HEK293 (cell line): ENCODE results near the gene ICAM1.
A peak's percentile ranks its signal among the peaks of the same experiment; 100 is the strongest.

ENCODE experiments used
- GLI2 ChIP-seq: fragments of 450-650 bp; formaldehyde crosslinking; IDR thresholded peaks from 2 replicates; pipeline ENCODE4; 2017; ENCODE audit warnings: missing biosample characterization, missing genetic modification characterization, low read depth, borderline replicate concordance
- GLI4 ChIP-seq: fragments of 450-650 bp; formaldehyde crosslinking; IDR thresholded peaks from 2 replicates; pipeline ENCODE4 v1.5.1; 2016; ENCODE audit warnings: missing biosample characterization, missing genetic modification characterization
- KLF1 ChIP-seq: fragments of 450-650 bp; formaldehyde crosslinking; IDR thresholded peaks from 2 replicates; pipeline ENCODE4 v1.5.1; 2016; ENCODE audit warnings: missing biosample characterization, missing genetic modification characterization
- KLF16 ChIP-seq: fragments of 450-650 bp; formaldehyde crosslinking; IDR thresholded peaks from 2 replicates; pipeline ENCODE4 v1.5.1; 2017; ENCODE audit warnings: missing biosample characterization, missing genetic modification characterization
- KLF8 ChIP-seq: fragments of 450-650 bp; formaldehyde crosslinking; IDR thresholded peaks from 2 replicates; pipeline ENCODE4 v1.5.1; 2016; ENCODE audit warnings: missing biosample characterization, missing genetic modification characterization
- ZFHX2 ChIP-seq: fragments of 450-650 bp; formaldehyde crosslinking; conservative IDR thresholded peaks from 2 replicates; pipeline ENCODE4 v1.5.1; 2016; ENCODE audit warnings: missing biosample characterization, missing genetic modification characterization
- ZNF132 ChIP-seq: fragments of 450-650 bp; formaldehyde crosslinking; IDR thresholded peaks from 2 replicates; pipeline ENCODE4 v1.5.1; 2017; ENCODE audit warnings: missing biosample characterization, missing genetic modification characterization, borderline replicate concordance
- ZNF19 ChIP-seq: fragments of 450-650 bp; formaldehyde crosslinking; IDR thresholded peaks from 2 replicates; pipeline ENCODE4; 2016; ENCODE audit warnings: missing biosample characterization, missing genetic modification characterization, low read depth
- ZNF211 ChIP-seq: fragments of 450-650 bp; formaldehyde crosslinking; IDR thresholded peaks from 2 replicates; pipeline ENCODE4 v1.5.1; 2016; ENCODE audit warnings: low read depth, missing biosample characterization, missing genetic modification characterization
- ZNF23 ChIP-seq: fragments of 450-650 bp; formaldehyde crosslinking; IDR thresholded peaks from 2 replicates; pipeline ENCODE4 v1.5.1; 2016; ENCODE audit warnings: missing biosample characterization, missing genetic modification characterization, borderline replicate concordance
- ZNF433 ChIP-seq: fragments of 450-650 bp; formaldehyde crosslinking; IDR thresholded peaks from 2 replicates; pipeline ENCODE4 v1.5.1; 2016; ENCODE audit warnings: missing biosample characterization, missing genetic modification characterization, low read depth
- ZNF501 ChIP-seq: fragments of 450-650 bp; formaldehyde crosslinking; IDR thresholded peaks from 2 replicates; pipeline ENCODE4 v1.5.1; 2016; ENCODE audit warnings: missing biosample characterization, missing genetic modification characterization
- ZNF521 ChIP-seq: fragments of 450-650 bp; formaldehyde crosslinking; IDR thresholded peaks from 2 replicates; pipeline ENCODE4 v1.5.1; 2017; ENCODE audit warnings: missing biosample characterization, mild to moderate bottlenecking, missing genetic modification characterization
- ZNF544 ChIP-seq: fragments of 450-650 bp; formaldehyde crosslinking; IDR thresholded peaks from 2 replicates; pipeline ENCODE4 v1.5.0; 2017; ENCODE audit warnings: missing biosample characterization, missing genetic modification characterization
- ZNF549 ChIP-seq: fragments of 450-650 bp; IDR thresholded peaks from 2 replicates; pipeline ENCODE4 v1.5.1; 2018; ENCODE audit warnings: missing biosample characterization, missing genetic modification characterization, mild to moderate bottlenecking, inconsistent platforms, moderate library complexity
- ZNF561 ChIP-seq: fragments of 450-650 bp; IDR thresholded peaks from 2 replicates; pipeline ENCODE4 v1.5.1; 2018; ENCODE audit warnings: missing biosample characterization, missing genetic modification characterization, borderline replicate concordance
- ZNF600 ChIP-seq: fragments of 450-650 bp; formaldehyde crosslinking; IDR thresholded peaks from 2 replicates; pipeline ENCODE4 v1.5.1; 2016; ENCODE audit warnings: missing biosample characterization, missing genetic modification characterization
- ZNF621 ChIP-seq: fragments of 450-650 bp; formaldehyde crosslinking; IDR thresholded peaks from 2 replicates; pipeline ENCODE4 v1.5.1; 2017; ENCODE audit warnings: missing biosample characterization, missing genetic modification characterization
- ZNF837 ChIP-seq: fragments of 450-650 bp; formaldehyde crosslinking; IDR thresholded peaks from 2 replicates; pipeline ENCODE4 v1.5.1; 2016; ENCODE audit warnings: missing biosample characterization, missing genetic modification characterization
- TF ChIP-seq, protein P1 (sequence below): fragments of 450-650 bp; formaldehyde crosslinking; IDR thresholded peaks from 2 replicates; pipeline ENCODE4 v1.5.1; 2016; ENCODE audit warnings: missing biosample characterization, missing genetic modification characterization
- TF ChIP-seq, protein P2 (sequence below): fragments of 450-650 bp; formaldehyde crosslinking; IDR thresholded peaks from 2 replicates; pipeline ENCODE4 v1.5.1; 2016; ENCODE audit warnings: missing biosample characterization, missing genetic modification characterization
- TF ChIP-seq, protein P3 (sequence below): fragments of 450-650 bp; formaldehyde crosslinking; IDR thresholded peaks from 2 replicates; pipeline ENCODE4 v1.5.1; 2016; ENCODE audit warnings: missing biosample characterization, missing genetic modification characterization
- TF ChIP-seq, protein P4 (sequence below): fragments of 450-650 bp; formaldehyde crosslinking; IDR thresholded peaks from 2 replicates; pipeline ENCODE4 v1.5.1; 2017; ENCODE audit warnings: missing biosample characterization, missing genetic modification characterization
- TF ChIP-seq, protein P5 (sequence below): fragments of 450-650 bp; formaldehyde crosslinking; IDR thresholded peaks from 2 replicates; pipeline ENCODE4 v1.5.1; 2016; ENCODE audit warnings: missing biosample characterization, missing genetic modification characterization
- TF ChIP-seq, protein P6 (sequence below): fragments of 450-650 bp; formaldehyde crosslinking; IDR thresholded peaks from 2 replicates; pipeline ENCODE4 v1.5.1; 2017; ENCODE audit warnings: missing biosample characterization, missing genetic modification characterization

ICAM1 gene

DNA sequence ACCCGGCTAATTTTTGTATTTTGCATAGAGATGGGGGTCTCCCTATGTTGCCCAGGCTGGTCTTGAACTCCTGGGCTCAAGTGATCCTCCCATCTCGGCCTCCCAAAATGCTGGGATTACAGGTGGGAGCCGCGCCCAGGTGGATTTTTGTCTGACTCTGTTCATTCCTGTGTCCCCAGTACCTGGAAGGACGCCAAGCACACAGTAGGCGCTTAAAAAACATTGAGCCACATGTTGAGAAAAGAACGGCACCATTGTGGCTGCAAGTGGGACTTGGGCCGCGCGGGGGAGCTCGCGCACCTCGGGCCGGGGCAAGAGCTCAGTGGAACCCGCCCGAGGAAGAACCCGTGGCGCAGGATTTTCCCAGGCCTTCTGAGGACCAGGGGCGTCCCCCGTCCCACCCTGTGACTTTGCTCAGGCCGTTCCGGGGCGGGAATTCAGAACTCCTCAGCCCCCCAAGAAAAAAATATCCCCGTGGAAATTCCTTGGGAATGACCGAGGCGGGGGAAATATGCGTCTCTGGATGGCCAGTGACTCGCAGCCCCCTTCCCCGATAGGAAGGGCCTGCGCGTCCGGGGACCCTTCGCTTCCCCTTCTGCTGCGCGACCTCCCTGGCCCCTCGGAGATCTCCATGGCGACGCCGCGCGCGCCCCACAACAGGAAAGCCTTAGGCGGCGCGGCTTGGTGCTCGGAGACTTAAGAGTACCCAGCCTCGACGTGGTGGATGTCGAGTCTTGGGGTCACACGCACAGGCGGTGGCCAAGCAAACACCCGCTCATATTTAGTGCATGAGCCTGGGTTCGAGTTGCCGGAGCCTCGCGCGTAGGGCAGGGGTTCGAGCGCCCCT lies 1.4 kb upstream of the ICAM1 start (continued):
- no peak for TF ChIP-seq ZNF544 (tag by site-specific recombination)
- TF ChIP-seq ZNF837 = no peak
- TF ChIP-seq, protein P1, sequence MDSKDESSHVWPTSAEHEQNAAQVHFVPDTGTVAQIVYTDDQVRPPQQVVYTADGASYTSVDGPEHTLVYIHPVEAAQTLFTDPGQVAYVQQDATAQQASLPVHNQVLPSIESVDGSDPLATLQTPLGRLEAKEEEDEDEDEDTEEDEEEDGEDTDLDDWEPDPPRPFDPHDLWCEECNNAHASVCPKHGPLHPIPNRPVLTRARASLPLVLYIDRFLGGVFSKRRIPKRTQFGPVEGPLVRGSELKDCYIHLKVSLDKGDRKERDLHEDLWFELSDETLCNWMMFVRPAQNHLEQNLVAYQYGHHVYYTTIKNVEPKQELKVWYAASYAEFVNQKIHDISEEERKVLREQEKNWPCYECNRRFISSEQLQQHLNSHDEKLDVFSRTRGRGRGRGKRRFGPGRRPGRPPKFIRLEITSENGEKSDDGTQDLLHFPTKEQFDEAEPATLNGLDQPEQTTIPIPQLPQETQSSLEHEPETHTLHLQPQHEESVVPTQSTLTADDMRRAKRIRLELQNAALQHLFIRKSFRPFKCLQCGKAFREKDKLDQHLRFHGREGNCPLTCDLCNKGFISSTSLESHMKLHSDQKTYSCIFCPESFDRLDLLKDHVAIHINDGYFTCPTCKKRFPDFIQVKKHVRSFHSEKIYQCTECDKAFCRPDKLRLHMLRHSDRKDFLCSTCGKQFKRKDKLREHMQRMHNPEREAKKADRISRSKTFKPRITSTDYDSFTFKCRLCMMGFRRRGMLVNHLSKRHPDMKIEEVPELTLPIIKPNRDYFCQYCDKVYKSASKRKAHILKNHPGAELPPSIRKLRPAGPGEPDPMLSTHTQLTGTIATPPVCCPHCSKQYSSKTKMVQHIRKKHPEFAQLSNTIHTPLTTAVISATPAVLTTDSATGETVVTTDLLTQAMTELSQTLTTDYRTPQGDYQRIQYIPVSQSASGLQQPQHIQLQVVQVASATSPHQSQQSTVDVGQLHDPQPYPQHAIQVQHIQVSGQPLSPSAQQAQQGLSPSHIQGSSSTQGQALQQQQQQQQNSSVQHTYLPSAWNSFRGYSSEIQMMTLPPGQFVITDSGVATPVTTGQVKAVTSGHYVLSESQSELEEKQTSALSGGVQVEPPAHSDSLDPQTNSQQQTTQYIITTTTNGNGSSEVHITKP (tag by site-specific recombination) = 0 out of 2 replicates have a peak, but pooled peaks have one; percentile 29
- TF ChIP-seq, protein P2, sequence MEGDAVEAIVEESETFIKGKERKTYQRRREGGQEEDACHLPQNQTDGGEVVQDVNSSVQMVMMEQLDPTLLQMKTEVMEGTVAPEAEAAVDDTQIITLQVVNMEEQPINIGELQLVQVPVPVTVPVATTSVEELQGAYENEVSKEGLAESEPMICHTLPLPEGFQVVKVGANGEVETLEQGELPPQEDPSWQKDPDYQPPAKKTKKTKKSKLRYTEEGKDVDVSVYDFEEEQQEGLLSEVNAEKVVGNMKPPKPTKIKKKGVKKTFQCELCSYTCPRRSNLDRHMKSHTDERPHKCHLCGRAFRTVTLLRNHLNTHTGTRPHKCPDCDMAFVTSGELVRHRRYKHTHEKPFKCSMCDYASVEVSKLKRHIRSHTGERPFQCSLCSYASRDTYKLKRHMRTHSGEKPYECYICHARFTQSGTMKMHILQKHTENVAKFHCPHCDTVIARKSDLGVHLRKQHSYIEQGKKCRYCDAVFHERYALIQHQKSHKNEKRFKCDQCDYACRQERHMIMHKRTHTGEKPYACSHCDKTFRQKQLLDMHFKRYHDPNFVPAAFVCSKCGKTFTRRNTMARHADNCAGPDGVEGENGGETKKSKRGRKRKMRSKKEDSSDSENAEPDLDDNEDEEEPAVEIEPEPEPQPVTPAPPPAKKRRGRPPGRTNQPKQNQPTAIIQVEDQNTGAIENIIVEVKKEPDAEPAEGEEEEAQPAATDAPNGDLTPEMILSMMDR = peak; percentile 93
- no peak for TF ChIP-seq ZNF23 (tag by site-specific recombination)
- peak; percentile 55; the same call in 1 of the 2 replicates for TF ChIP-seq KLF1
- TF ChIP-seq KLF16 = no peak
- peak; percentile 45; the same call in 1 of the 2 replicates for TF ChIP-seq KLF8 (tag by site-specific recombination)
- no peak for TF ChIP-seq ZNF621 (tag by site-specific recombination)
- no peak for TF ChIP-seq ZNF132 (tag by site-specific recombination)
- no peak for TF ChIP-seq GLI2
- TF ChIP-seq ZNF211 (tag by site-specific recombination) = no peak
- TF ChIP-seq ZNF549 (tag by site-specific recombination) = no peak
- TF ChIP-seq ZNF521 = no peak
- TF ChIP-seq ZFHX2 (tag by site-specific recombination) = no peak
- 0 out of 2 replicates have a peak, but pooled peaks have one; percentile 26 for TF ChIP-seq ZNF501 (tag by site-specific recombination)
- TF ChIP-seq, protein P3, sequence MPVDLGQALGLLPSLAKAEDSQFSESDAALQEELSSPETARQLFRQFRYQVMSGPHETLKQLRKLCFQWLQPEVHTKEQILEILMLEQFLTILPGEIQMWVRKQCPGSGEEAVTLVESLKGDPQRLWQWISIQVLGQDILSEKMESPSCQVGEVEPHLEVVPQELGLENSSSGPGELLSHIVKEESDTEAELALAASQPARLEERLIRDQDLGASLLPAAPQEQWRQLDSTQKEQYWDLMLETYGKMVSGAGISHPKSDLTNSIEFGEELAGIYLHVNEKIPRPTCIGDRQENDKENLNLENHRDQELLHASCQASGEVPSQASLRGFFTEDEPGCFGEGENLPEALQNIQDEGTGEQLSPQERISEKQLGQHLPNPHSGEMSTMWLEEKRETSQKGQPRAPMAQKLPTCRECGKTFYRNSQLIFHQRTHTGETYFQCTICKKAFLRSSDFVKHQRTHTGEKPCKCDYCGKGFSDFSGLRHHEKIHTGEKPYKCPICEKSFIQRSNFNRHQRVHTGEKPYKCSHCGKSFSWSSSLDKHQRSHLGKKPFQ (tag by site-specific recombination) = no peak
- TF ChIP-seq ZNF433 (tag by site-specific recombination) = no peak
- TF ChIP-seq, protein P4, sequence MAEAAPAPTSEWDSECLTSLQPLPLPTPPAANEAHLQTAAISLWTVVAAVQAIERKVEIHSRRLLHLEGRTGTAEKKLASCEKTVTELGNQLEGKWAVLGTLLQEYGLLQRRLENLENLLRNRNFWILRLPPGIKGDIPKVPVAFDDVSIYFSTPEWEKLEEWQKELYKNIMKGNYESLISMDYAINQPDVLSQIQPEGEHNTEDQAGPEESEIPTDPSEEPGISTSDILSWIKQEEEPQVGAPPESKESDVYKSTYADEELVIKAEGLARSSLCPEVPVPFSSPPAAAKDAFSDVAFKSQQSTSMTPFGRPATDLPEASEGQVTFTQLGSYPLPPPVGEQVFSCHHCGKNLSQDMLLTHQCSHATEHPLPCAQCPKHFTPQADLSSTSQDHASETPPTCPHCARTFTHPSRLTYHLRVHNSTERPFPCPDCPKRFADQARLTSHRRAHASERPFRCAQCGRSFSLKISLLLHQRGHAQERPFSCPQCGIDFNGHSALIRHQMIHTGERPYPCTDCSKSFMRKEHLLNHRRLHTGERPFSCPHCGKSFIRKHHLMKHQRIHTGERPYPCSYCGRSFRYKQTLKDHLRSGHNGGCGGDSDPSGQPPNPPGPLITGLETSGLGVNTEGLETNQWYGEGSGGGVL (tag by site-specific recombination) = peak; percentile 62
- TF ChIP-seq ZNF600 (tag by site-specific recombination) = no peak
- TF ChIP-seq, protein P5, sequence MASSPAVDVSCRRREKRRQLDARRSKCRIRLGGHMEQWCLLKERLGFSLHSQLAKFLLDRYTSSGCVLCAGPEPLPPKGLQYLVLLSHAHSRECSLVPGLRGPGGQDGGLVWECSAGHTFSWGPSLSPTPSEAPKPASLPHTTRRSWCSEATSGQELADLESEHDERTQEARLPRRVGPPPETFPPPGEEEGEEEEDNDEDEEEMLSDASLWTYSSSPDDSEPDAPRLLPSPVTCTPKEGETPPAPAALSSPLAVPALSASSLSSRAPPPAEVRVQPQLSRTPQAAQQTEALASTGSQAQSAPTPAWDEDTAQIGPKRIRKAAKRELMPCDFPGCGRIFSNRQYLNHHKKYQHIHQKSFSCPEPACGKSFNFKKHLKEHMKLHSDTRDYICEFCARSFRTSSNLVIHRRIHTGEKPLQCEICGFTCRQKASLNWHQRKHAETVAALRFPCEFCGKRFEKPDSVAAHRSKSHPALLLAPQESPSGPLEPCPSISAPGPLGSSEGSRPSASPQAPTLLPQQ (tag by site-specific recombination) = 0 out of 2 replicates have a peak, but pooled peaks have one; percentile 36
- no peak for TF ChIP-seq ZNF19 (tag by site-specific recombination)
- peak; percentile 71; the same call in 1 of the 2 replicates for TF ChIP-seq ZNF561 (tag by site-specific recombination)
- TF ChIP-seq, protein P6, sequence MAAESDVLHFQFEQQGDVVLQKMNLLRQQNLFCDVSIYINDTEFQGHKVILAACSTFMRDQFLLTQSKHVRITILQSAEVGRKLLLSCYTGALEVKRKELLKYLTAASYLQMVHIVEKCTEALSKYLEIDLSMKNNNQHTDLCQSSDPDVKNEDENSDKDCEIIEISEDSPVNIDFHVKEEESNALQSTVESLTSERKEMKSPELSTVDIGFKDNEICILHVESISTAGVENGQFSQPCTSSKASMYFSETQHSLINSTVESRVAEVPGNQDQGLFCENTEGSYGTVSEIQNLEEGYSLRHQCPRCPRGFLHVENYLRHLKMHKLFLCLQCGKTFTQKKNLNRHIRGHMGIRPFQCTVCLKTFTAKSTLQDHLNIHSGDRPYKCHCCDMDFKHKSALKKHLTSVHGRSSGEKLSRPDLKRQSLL (tag by site-specific recombination) = peak; percentile 72; the same call in 1 of the 2 replicates
- no peak for TF ChIP-seq GLI4
